HG03175 (cell line): ENCODE data around the gene QPRT.
"Not testable (repeated sequence)": the region's sequence is repeated elsewhere in the genome, so short reads cannot be mapped to it uniquely, and the experiment has no call there.

Experiments used
- ATAC-seq: cut with Tn5 transposase; IDR thresholded peaks from one replicate; pipeline ENCODE4 v1.9.1; 2021; ENCODE audit warnings: mild to moderate bottlenecking, moderate library complexity; ENCODE audit not compliant: unreplicated experiment

The QPRT gene

DNA sequence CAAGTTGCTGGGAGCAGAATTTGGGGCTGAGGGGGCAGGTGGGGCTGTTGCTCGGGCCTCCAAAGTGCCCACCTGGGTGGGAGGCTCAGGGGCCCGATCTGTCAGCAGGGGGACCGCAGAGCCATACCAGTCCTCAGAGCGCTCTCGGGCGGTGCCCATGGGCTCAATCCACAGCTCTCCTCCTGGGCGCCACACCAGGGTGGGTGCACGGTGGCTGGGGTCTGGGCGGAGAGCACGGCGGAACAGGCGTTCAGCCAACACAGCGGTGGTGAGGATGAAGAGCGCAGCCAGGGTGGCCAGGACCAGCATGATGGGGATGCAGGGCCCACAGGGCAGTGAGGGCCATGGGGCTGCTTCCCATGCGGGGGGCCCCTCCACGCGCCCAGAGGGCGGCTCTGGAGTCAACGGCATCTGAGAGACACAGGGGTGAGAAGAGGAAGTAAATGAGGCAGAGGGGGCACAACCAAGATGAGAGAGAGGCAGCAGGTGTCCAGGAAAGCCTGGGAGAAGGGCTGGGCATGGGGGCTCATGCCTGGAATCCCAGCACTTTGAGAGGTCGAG, 65.6 kb downstream of the QPRT start:
- no peak for ATAC-seq

DNA sequence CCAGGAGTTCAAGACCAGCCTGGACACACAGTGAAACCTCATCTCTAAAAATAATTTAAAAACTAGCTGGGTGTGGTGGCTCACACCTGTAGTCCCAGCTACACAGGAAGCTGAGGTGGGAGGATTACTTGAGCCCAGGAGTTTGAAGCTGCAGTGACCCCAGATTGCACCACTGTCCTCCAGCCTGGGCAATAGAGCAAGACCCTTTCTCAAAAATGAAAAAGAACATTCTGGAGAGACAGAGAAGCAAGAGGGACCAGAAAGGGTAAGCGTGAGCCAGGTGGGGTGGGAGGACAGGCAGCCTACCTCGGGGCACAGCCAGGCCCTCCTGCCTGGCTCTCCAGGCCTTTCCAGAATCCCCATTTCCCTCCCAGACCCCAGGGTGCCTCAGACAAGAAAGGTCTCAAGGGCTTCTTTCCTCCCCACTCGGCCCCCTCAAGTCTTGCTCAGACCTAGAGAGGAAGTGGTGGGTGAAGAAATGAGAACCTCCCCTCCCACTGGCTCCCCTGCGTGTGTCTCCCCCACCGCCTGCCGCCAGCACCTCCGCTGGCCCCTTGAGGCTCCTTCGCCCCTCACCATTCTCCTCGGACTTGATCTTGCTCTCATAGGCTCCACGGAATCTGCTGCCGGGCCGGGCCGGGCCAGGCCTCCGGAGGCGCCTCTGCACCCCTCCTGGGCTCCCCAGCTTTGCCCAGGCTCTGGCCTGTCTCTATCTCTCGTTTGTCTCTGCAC, 66.3 kb downstream of the QPRT start:
- ATAC-seq = peak; percentile 46

DNA sequence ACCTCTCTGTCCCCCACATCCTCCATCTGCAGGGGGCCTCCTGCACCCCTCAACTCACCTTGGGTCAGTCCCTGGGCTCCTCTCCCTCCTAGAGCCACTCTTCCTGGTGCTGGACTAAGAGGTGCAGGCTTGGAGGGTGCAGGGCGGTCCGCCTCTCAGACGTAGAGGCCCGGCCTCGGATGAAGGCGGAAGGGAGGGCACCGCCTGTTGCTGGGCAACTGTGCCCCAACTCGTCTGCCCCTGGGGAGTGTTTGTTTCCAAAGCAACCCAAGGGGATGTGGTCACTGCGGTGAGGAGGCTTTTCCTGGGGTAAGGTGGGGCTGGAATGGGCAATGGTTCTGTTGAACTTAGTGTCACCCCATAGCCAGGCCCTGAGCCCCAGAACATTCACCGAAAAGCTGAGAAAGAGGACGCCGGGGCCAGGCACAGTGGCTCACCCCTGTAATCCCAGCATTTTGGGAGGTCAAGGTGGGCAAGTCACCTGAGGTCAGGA, 66.9 kb downstream of the QPRT start, which contains the start of gene C16orf54:
C16orf54 (minus strand) TSS at position 138 of the 493 bp plus-strand sequence. CDS start 1,039 bp downstream, outside the sequence.
- ATAC-seq = peak; percentile 86

DNA sequence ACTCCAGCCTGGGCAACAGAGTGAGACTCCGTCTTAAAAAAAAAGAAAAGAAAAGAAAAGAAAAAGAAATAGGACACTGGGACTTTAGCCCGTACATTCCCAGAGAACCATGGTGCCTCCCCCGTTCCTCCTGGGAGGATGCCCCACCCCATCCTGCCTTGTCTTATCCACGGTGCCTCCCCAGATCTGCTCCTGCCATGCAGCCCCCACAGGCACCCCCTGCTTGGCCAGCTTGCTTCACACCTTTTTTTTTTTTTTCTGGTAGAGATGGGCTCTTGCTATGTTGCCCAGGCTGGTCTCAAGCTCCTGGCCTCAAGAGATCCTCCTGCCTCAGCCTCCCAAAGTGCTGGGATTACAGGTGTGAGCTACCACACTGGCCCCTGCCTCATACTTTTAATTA, 67.5 kb downstream of the QPRT start:
- not testable (repeated sequence) for ATAC-seq
